ENCODE data around the gene CREB3L1.

- TF ChIP-seq CTCF (conservative IDR thresholded peaks at IDR 0.05 in 1 of 2, IDR thresholded peaks at IDR 0.05 in 1 of 2; ENCODE audit: extremely low read depth in 1 of 2, insufficient read depth in 1 of 2, low read depth in 1 of 2, low read length in 2 of 2), result no peak
- TF ChIP-seq EZH2 (IDR thresholded peaks at IDR 0.05; ENCODE audit: borderline replicate concordance, low read length), result no peak
Observed at GRCh38 chr11:46263120-46263519, 14.3 kb upstream of the CREB3L1 start.

Measured in mammary epithelial cell (primary cell).